Loucy (cell line): Measurements from ENCODE around the gene CCDC85C.
A peak's percentile ranks its signal among the peaks of the same experiment; 100 is the strongest.

ENCODE experiments used
- H2AFZ ChIP-seq: fragments of 200-600 bp; sonication (generic); 2 replicates; pipeline ENCODE4 v1.6.0; 2016; ENCODE audit warnings: antibody characterized with exemption, mild to moderate bottlenecking, low read length, moderate library complexity
- H3F3A ChIP-seq: fragments of 200-600 bp; 2 replicates; pipeline ENCODE4 v1.6.0; 2016; ENCODE audit warnings: antibody characterized with exemption, low read depth, mild to moderate bottlenecking
- H3K27me3 ChIP-seq: fragments of 200-600 bp; sonication (generic); 2 replicates; pipeline ENCODE4 v1.6.1; 2014; ENCODE audit warnings: low read length, mild to moderate bottlenecking; ENCODE audit not compliant: insufficient read depth, poor library complexity, severe bottlenecking
- H3K36me3 ChIP-seq: fragments of 200-600 bp; sonication (generic); 2 replicates; pipeline ENCODE4 v1.6.1; 2016; ENCODE audit warnings: low read length; ENCODE audit not compliant: insufficient read depth
- H3K4me1 ChIP-seq: fragments of 200-600 bp; sonication (generic); 2 replicates; pipeline ENCODE4 v1.5.1; 2014; ENCODE audit warnings: low read length, mild to moderate bottlenecking; ENCODE audit not compliant: insufficient read depth, poor library complexity, severe bottlenecking
- H3K4me2 ChIP-seq: fragments of 200-600 bp; sonication (generic); 2 replicates; pipeline ENCODE4 v1.6.0; 2014; ENCODE audit warnings: antibody characterized with exemption, low read length, low read depth, mild to moderate bottlenecking; ENCODE audit not compliant: poor library complexity, severe bottlenecking
- H3K4me3 ChIP-seq: fragments of 200-600 bp; sonication (generic); 2 replicates; pipeline ENCODE4 v1.5.1; 2014; ENCODE audit warnings: low read length, mild to moderate bottlenecking, mixed read lengths; ENCODE audit not compliant: poor library complexity, severe bottlenecking
- H3K79me2 ChIP-seq: fragments of 200-600 bp; sonication (generic); 2 replicates; pipeline ENCODE4 v1.6.1; 2014; ENCODE audit warnings: low read length; ENCODE audit not compliant: insufficient read depth
- H3K9ac ChIP-seq: fragments of 200-600 bp; sonication (generic); 2 replicates; pipeline ENCODE4 v1.6.0; 2014; ENCODE audit warnings: mild to moderate bottlenecking, low read depth, low read length, moderate library complexity; ENCODE audit not compliant: poor library complexity, severe bottlenecking
- H3K9me2 ChIP-seq: fragments of 200-600 bp; sonication (generic); replicated peaks from 2 replicates; pipeline ENCODE4 v1.6.1; 2016; ENCODE audit warnings: low read depth, low read length, mixed read lengths
- H3K9me3 ChIP-seq: fragments of 200-600 bp; sonication (generic); 2 replicates; pipeline ENCODE4 v1.6.1; 2014; ENCODE audit warnings: mild to moderate bottlenecking, antibody characterized with exemption, low read length, low read depth; ENCODE audit not compliant: insufficient read depth
- H4K20me1 ChIP-seq: fragments of 200-600 bp; sonication (generic); 2 replicates; pipeline ENCODE4 v1.6.0; 2014; ENCODE audit warnings: antibody characterized with exemption, low read length, mild to moderate bottlenecking; ENCODE audit not compliant: insufficient read depth, poor library complexity, severe bottlenecking
- CTCF ChIP-seq: fragments of 200-600 bp; sonication (generic); conservative IDR thresholded peaks from 2 replicates; pipeline ENCODE4 v1.5.1; 2014; ENCODE audit warnings: mild to moderate bottlenecking, antibody characterized with exemption, low read length
- EZH2phosphoT487 ChIP-seq: fragments of 200-600 bp; IDR thresholded peaks from 2 replicates; pipeline ENCODE4 v1.6.1; 2018; ENCODE audit warnings: antibody characterized with exemption, mild to moderate bottlenecking, moderate library complexity, borderline replicate concordance

CCDC85C gene

GRCh38 chr14:99589651-99590530 lies 14.1 kb downstream of the CCDC85C start:
- Histone ChIP-seq H3K4me1 (peaks cover 41% of the 10 kb centered on the region), H3F3A (no peaks in the 10 kb centered on the region), H3K4me3 (peak overlapping the region; percentile 47), H2AFZ (no peak overlapping the region), H3K79me2 (peaks cover 95% of the 10 kb centered on the region), H3K27me3 (no peaks in the 10 kb centered on the region), H3K36me3 (no peaks in the 10 kb centered on the region), H4K20me1 (no peaks in the 10 kb centered on the region), H3K9me2 (no peaks in the 10 kb centered on the region), H3K9me3 (no peaks in the 10 kb centered on the region), H3K9ac (peak overlapping the region; percentile 50), H3K4me2 (peak overlapping the region; percentile 72)
- no peak for TF ChIP-seq CTCF
- no peak for TF ChIP-seq EZH2phosphoT487

- Histone ChIP-seq H2AFZ (no peak overlapping the region), H3K9me3 (no peaks in the 10 kb centered on the region), H3K79me2 (peaks cover 89% of the 10 kb centered on the region), H3K27me3 (no peaks in the 10 kb centered on the region), H3F3A (no peaks in the 10 kb centered on the region), H3K4me2 (peak overlapping the region; percentile 72), H3K9me2 (no peaks in the 10 kb centered on the region), H3K4me3 (peak overlapping the region; percentile 47), H3K9ac (peak overlapping the region; percentile 50), H3K36me3 (no peaks in the 10 kb centered on the region), H4K20me1 (no peaks in the 10 kb centered on the region), H3K4me1 (peaks cover 41% of the 10 kb centered on the region)
- TF ChIP-seq EZH2phosphoT487 (no peak), CTCF (no peak)
These were observed 15.0 kb downstream of the CCDC85C start for GRCh38 chr14:99589031-99589441.

- H3K27me3 ChIP-seq: no peaks in the 10 kb centered on the region
- H3K79me2 ChIP-seq: peaks cover 77% of the 10 kb centered on the region
- H3F3A ChIP-seq: no peaks in the 10 kb centered on the region
- no peak overlapping the region for H3K4me2 ChIP-seq
- TF ChIP-seq CTCF (no peak), EZH2phosphoT487 (no peak)
- H3K9me2 ChIP-seq: no peaks in the 10 kb centered on the region
- no peak overlapping the region for H3K4me3 ChIP-seq
- no peaks in the 10 kb centered on the region for H3K36me3 ChIP-seq
- no peaks in the 10 kb centered on the region for H3K9me3 ChIP-seq
- H4K20me1 ChIP-seq: no peaks in the 10 kb centered on the region
- H2AFZ ChIP-seq: no peak overlapping the region
- H3K4me1 ChIP-seq: peaks cover 40% of the 10 kb centered on the region
- no peak overlapping the region for H3K9ac ChIP-seq
These were observed 16.3 kb downstream of the CCDC85C start for GRCh38 chr14:99587460-99588278.
